HS-5 (cell line): ENCODE measurements around the gene CLPTM1L.
"Not testable (repeated sequence)": the region's sequence is repeated elsewhere in the genome, so short reads cannot be mapped to it uniquely, and the experiment has no call there.

Experiments used
- DNase-seq: peaks from one replicate; pipeline ENCODE4 v3.0.0-alpha.2; 2012; ENCODE audit warnings: low read depth

The CLPTM1L gene

DNA sequence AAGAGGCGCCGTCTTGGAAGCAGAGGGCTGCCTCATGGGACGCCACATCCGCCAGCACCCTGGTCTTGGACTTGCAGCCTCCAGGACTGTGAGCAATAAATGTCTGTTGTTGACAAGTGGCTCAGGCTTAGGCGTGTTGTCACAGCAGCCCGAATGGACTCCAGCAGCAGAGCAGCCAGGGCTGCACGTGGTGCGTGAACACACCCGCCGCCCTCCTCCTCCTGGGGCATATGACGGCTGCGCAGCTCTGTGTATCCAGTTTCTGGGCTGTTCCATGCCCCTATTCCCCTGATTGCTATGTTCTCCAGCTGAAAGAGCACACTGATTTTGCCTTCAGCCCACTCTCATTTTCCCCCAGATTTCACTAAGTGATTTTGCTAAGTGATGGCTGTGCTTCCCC, 36.0 kb upstream of the CLPTM1L start:
- DNase-seq: no peak

DNA sequence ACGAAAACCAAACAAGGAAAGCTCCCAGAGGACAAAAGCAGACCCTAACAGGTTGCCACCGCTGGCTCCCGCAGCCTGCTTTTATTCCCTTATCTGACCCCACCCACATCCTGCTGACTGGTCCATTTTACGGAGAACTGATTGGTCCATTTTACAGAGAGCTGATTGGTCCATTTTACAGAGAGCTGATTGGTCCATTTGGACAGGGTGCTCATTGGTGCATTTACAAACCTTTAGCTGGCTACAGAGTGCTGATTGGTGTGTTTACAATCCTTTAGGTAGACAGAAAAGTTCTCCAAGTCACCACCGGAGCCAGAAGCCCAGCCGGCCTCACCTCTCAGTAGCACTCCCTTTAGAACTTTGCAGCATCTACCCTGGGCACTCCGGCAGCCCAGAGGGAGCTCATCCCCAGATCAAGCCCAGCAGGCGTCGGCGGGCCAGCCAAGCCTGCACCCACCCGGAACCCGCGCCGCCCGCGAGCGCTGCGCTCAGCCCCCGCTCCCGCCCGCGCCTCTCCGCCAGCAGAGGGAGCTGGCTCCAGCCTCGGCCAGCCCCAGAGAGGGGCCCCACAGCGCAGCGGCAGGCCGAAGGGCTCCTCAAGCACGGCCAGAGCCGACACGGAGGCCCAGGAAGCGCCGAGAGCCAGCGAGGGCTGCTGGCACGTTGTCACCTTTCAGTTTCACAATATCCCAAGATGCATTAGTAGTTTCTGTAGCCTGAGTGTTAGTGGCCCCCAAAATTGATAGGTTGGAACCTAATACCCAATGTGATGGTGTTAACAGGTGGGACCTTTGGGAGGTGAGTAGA, 35.3 kb upstream of the CLPTM1L start:
- DNase-seq: no peak

DNA sequence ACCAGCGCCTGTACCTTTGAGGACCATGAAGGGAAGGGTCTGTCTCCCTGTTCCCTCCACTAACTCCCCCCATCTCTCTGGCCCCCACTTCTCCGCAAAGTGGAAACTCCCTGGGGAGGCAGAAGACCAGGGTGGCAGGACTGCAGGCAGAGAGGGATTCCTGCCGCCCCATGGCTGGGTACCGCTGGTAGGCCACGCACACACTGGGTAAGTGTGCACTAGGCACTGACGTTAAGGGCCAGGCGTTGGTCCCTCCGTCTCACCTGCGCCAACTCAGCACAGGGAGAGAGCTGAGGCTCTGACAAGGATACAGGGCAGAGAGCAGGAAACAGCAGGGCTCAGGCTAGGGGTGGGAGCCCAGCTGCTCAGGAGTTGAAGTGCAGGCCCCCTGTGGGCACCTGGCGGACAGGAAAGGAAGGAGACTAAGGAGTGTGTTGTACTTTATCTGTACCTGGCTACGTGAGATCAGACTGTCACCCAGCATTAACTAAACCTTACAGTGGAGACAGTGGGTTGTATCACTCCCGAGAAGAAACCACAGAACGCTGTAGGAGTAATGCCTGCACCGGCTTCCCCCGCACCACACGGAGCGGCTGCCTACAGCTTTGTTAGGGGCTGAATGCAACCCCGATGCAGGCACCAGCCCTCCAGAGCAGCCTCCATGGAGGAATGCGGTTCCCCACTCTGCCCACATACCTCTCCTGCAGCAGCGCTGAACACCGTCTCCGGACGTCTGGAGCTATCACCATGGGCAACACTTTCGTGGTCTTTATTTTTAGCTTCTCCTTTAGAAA, 34.2 kb upstream of the CLPTM1L start:
- no peak for DNase-seq

DNA sequence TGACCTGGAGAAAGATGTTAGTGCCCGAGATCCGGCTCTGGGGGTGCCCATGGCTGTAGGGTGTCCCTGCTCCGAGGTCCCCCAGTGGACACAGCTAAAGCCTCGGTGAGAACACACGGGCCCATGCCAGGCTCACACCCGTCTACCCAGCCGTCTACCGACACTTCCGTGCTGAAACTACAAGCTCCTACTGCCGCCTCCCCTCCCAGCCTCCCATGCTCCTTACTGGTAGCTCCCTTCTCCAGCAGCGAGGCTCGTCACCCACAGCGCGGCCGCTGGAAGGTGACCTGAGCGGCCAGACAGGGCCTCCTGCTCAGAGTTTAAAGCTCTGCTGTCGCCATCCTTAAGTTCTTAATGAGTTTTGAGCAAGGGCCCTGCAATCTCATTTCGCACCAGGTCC, 33.2 kb upstream of the CLPTM1L start:
- DNase-seq: no peak

DNA sequence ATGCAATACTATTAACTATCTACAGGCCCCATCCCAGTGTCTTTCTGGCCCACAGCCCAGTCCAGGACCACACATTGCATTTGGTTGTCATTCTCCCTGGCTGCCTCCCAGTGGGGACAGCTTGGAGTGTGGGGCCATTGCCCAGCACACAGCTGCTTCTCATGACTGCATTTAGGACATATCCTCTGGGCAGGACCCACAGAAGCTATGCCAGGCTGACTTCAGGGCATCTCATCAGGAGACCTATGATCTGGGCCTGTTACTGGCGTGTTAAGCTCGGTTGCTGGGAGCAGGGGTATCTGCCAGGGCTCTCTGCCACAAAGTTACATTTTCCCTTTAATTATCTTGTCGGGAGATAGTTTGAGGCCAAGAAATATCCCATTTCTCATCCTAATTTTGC, 32.1 kb upstream of the CLPTM1L start:
- DNase-seq: no peak

- no peak for DNase-seq
These were observed 31.2 kb upstream of the CLPTM1L start for GRCh38 chr5:1375871-1376810.

DNA sequence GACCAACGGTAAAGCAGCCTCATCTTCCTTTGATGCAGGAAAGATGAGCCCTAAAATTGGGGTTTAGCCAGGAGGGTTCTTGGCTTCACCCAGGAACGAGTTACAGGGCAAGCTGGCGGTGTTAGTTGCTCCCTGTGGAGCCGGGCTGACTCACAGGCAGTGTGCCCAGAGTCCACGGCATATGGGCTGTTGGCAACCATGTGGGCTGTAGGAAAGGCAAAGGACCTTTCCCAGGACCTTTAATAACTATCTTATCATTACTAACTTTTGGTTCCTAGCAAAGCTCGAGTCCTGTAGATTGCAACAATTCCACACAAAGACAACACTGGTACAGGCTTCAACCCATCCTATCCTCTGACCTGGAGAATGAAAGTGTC, 29.8 kb upstream of the CLPTM1L start:
- DNase-seq: no peak

- DNase-seq: no peak
These were observed 29.3 kb upstream of the CLPTM1L start for GRCh38 chr5:1374030-1374678.

DNA sequence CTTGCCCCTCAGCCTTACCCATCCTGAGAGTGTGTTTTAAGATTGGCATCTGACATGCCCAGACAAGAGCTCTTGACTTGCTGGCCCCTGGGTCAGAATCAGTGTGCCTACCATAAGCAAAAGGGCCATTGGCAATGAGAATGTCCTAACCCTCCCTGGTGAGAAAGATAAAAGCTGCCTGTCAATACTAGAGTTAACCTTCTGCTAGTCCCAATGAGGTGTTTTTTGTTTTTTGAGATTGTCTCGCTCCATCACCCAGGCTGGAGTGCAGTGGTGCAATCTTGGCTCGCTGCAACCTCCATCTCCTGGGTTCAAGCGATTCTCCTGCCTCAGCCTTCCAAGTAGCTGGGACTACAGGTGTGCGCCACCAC, 27.1 kb upstream of the CLPTM1L start:
- DNase-seq: not testable (repeated sequence)

- DNase-seq: no peak
These were observed 26.5 kb upstream of the CLPTM1L start for GRCh38 chr5:1371218-1371971.

- no peak for DNase-seq
These were observed 25.1 kb upstream of the CLPTM1L start for GRCh38 chr5:1370006-1370405.

DNA sequence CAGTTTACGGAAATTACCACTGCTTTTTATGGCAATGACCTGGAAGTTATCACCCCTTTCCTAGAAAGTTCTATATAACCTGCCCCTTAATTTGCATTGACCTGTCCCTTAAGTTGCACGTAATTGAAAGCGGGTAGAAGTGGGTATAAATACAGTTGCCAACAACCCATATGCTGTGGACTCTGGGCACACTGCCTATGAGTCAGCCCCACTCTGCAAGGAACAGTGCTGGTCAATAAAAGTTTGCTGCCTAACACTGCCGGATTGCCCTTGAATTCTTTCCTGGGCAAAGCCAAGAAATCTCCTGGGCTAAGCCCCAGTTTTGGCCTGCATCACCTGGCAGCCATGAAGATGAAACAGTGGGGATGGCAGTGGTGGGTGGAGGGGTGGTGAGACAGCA, 23.9 kb upstream of the CLPTM1L start:
- no peak for DNase-seq

- DNase-seq: no peak
These were observed 23.3 kb upstream of the CLPTM1L start for GRCh38 chr5:1368236-1368635.

DNA sequence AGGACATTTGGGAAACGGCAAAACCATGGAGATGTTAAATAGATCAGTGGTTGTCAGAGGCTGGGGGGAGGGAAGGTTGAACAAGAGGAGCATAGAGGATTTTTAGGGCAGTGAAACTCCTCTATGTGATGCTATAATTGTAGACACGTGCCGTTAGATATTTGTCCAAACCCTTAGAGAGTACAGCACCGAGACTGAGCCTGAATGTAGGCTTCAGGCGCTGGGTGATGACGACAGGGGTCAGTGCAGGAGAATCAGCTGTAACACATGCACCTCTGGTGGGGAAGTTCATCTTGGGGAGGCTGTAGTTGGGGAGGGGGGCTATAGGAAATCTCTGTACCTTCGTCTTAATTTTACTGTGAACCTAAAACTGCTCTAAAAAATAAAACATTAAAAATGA, 22.2 kb upstream of the CLPTM1L start:
- no peak for DNase-seq

GRCh38 chr5:1366514-1366913, 21.6 kb upstream of the CLPTM1L start:
- no peak for DNase-seq

DNA sequence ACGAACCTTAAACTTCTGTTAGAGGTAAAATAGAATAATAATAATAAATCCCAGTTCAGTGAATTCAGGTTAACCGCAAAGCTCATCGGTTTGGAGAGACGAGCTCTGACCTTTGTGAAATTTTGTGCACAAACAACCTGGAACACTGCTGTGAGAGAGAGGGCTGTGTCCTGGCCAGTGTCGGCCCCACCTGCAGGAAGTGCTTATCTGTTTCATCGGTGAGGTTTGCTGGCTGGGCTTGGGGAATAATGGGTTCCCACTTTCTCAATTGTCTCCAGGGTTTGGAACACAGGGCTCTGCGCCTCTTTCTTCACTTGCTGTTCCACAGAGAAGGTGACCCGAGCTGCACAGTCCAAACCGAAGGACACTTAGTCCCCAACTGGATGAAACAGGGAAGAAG, 19.3 kb upstream of the CLPTM1L start:
- DNase-seq: no peak

DNA sequence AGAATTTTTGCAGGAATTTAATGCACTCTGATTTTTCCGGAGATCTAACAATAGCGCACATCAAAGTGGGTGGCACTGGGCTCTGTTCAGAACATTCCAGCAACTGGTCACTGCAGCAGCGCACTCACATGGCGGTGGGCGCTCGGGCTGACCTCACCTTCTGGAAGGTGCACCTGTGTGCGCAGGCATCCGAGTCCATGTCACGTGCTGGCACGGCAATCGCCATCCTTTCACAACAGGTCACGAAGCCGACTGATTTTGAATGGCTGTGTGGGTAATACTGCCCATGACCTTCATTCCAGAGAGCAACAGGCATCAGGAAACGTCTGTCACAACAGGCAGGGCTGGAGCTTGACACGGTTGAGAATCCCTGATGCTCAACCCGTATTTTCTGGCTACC, 18.7 kb upstream of the CLPTM1L start:
- no peak for DNase-seq

DNA sequence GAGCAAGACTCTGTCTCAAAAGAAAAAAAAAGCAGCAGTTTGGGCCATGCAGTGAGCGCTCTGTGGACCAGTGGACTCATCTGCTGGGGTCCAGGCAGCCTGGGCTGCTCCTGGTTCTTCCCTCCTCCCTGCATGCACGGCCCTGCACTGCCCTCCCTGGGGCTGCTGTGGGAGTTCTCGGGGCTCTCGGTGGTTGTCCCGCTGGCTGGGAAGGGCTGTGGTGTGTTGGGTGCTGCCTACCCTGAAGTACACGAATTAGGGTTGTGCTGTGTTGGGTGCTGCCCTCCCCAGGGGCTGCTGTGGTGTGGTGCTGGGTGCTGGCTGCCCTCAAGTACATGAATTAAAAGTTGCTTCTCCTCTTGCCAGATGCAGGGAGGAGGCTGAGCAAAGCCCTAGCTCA, 18.3 kb upstream of the CLPTM1L start:
- no peak for DNase-seq

- DNase-seq: no peak
These were observed 17.5 kb upstream of the CLPTM1L start for GRCh38 chr5:1362242-1363015.

DNA sequence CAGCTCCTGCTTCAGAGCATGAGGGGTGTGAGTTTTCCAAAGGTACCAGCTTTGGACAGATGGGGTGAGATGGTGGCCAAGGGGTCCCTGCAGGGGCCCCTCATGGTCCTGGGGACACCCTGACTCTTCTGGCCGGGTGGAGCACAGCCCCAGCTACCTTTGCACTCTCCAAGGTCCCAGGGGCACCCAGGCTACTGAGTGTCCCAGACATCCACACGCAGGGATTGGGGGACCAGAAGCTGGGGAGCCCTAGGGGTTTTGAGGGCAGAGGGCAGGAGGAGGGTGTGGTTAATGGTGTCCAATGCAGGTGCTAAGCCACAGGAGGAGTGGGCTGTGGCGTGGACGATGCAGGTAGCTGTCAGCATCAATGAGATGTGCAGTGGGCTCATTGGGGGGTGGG, 16.0 kb upstream of the CLPTM1L start:
- DNase-seq: no peak
